Measurements from ENCODE around the gene DPYD. TPM values are rescaled to one million over a fixed set of nuclear protein-coding genes. Genes with fewer than 3 reads are reported as not detected.

The DPYD gene
- total and polyA plus RNA-seq, 10 of the 15 experiments (the other 5 are each of a cell fraction or from before 2014, with no cell fraction given), result 5.7 to 23.8 (median 10.2) TPM

DNA sequence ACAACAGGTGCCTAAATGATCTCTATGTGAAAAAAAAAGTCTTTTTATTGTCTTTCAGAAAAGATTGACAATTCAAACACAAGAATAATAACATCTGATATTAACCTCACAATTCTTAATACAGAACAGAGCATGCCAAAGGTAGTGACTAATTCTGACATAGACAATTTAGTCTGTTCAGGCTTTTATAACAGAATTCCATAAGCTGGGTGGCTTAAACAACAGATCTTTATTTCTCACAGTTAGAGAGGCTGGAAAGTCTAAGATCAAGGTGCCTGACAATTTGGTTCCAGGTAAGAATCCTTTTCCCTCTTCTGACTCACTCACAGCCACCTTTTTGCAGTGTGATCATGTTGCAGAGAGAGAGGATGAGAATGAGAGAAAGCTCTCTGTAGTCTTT is 27.0 kb downstream of the DPYD start:
- ChIA-PET POLR2A (interaction anchor here (1.2 kb wide), 1 partner anchor 8 kb away, joined by 3 read pairs; no protein-coding TSS in a partner anchor), CTCF (interaction anchor here (1.3 kb wide), 1 partner anchor 34 kb away, joined by 3 read pairs; no protein-coding TSS in a partner anchor), RAD21 (ENCODE audit: unreplicated experiment) (interaction anchor here (1.1 to 1.2 kb wide), 2 partner anchors 11 to 26 kb away, joined by 3 read pairs; no protein-coding TSS in a partner anchor), SMC1A (ENCODE audit: uncharacterized antibody, unreplicated experiment) (interaction anchor here (0.6 to 3.3 kb wide), 6 partner anchors 8 to 137 kb away, joined by 3 to 17 read pairs (median 4); no protein-coding TSS in a partner anchor)
- no peak overlapping the region for H3K4me3 ChIP-seq
- intact Hi-C loops (cut with micrococcal nuclease; ENCODE audit: unreplicated experiment), result no loop called here
- no peak overlapping the region for H3K27ac ChIP-seq (ENCODE audit: control insufficient read depth, insufficient read depth)
- no peaks in the 10 kb centered on the region for H3K27me3 ChIP-seq (replicated peaks in 1 of 2; ENCODE audit: control insufficient read depth in 2 of 2, insufficient read depth in 2 of 2, low read length in 1 of 2)
- no peak for ATAC-seq
- no peak overlapping the region for H3K4me2 ChIP-seq (ENCODE audit: control insufficient read depth, insufficient read depth)
- TF ChIP-seq BCL11A (IDR thresholded peaks at IDR 0.05; ENCODE audit: low read depth, low read length), result no peak
- TF ChIP-seq ATF2 (IDR thresholded peaks at IDR 0.05; ENCODE audit: low read length), result no peak
- H3K4me1 ChIP-seq (ENCODE audit: control insufficient read depth, insufficient read depth, low read length), result no peaks in the 10 kb centered on the region
- no peaks in the 10 kb centered on the region; the same call in 2 of the 3 replicates for H3K9me3 ChIP-seq (replicated peaks; ENCODE audit: control insufficient read depth, insufficient read depth, low read length)
- H4K20me1 ChIP-seq (ENCODE audit: control insufficient read depth, insufficient read depth), result no peaks in the 10 kb centered on the region
- no peak for DNase-seq (ENCODE audit: low read depth, low spot score)
- no peak overlapping the region for H3K9ac ChIP-seq (ENCODE audit: control insufficient read depth, insufficient read depth, low read length)
- no peak for FAIRE-seq
- no peaks in the 10 kb centered on the region for H3K79me2 ChIP-seq (ENCODE audit: control insufficient read depth, insufficient read depth, low read length)
- no peak overlapping the region for H2AFZ ChIP-seq (ENCODE audit: control insufficient read depth, low read depth, low read length)
- in situ Hi-C loops (cut with MboI), result no loop called here
- no peaks in the 10 kb centered on the region for H3K36me3 ChIP-seq (ENCODE audit: control insufficient read depth in 2 of 2, insufficient read depth in 2 of 2, low read length in 1 of 2)
- no TSS peak for BruUV-seq (replicated peaks)

DNA sequence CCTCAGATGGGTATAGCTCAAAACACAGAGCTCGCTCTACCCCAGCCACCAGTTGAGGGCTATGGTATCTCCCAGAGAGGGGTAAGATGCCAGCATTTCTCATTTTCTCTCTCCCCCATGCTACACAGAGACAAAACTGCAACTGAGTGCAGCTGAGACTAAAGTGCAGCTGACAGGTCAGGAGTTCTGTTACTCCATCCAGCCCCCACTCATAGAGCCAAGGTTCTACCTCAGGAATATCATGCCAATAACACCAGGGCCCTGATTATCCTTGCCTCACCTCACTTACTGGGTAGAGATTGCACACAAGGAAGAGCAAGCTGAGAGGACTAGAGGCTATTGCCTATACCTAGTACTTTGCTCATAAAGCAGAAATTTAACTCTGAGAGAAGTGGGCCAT is 34.6 kb downstream of the DPYD start:
- intact Hi-C loops (cut with micrococcal nuclease; ENCODE audit: unreplicated experiment), result no loop called here
- Histone ChIP-seq H3K27ac (ENCODE audit: control insufficient read depth, insufficient read depth) (no peak overlapping the region), H3K9ac (ENCODE audit: control insufficient read depth, insufficient read depth, low read length) (no peak overlapping the region), H3K27me3 (replicated peaks in 1 of 2; ENCODE audit: control insufficient read depth in 2 of 2, insufficient read depth in 2 of 2, low read length in 1 of 2) (no peaks in the 10 kb centered on the region), H3K36me3 (ENCODE audit: control insufficient read depth in 2 of 2, insufficient read depth in 2 of 2, low read length in 1 of 2) (peaks cover 0 to 2% of the 10 kb centered on the region in 2 experiments; a peak in 1 of 4 replicates), H3K79me2 (ENCODE audit: control insufficient read depth, insufficient read depth, low read length) (no peaks in the 10 kb centered on the region), H3K4me3 (no peak overlapping the region), H3K9me3 (replicated peaks; ENCODE audit: control insufficient read depth, insufficient read depth, low read length) (no peaks in the 10 kb centered on the region; the same call in 2 of the 3 replicates), H3K4me2 (ENCODE audit: control insufficient read depth, insufficient read depth) (no peak overlapping the region), H3K4me1 (ENCODE audit: control insufficient read depth, insufficient read depth, low read length) (no peaks in the 10 kb centered on the region), H4K20me1 (ENCODE audit: control insufficient read depth, insufficient read depth) (no peaks in the 10 kb centered on the region), H2AFZ (ENCODE audit: control insufficient read depth, low read depth, low read length) (no peak overlapping the region)
- ChIA-PET POLR2A (no interaction called here), CTCF (interaction anchor here (1.2 to 1.4 kb wide), 2 partner anchors 10 to 19 kb away, joined by 3 to 4 read pairs; no protein-coding TSS in a partner anchor), RAD21 (ENCODE audit: unreplicated experiment) (interaction anchor here (1.1 to 1.9 kb wide), 2 partner anchors 10 to 32 kb away, joined by 3 to 6 read pairs; no protein-coding TSS in a partner anchor), SMC1A (ENCODE audit: uncharacterized antibody, unreplicated experiment) (interaction anchor here (0.6 to 2.3 kb wide), 8 partner anchors 9 to 134 kb away, joined by 3 to 16 read pairs (median 4); no protein-coding TSS in a partner anchor)
- in situ Hi-C loops (cut with MboI), result no loop called here
- FAIRE-seq (no peak), DNase-seq (ENCODE audit: low read depth, low spot score) (no peak), ATAC-seq (no peak)
- 16% methylated on average over 1 of the region's 1 CpG for whole genome bisulfite sequencing (ENCODE audit: insufficient coverage, insufficient replicate concordance, low lambda C conversion rate, missing lambda C conversion rate)
- TF ChIP-seq ATF7 (IDR thresholded peaks at IDR 0.05; ENCODE audit: low read depth), result no peak
- TF ChIP-seq ZNF24 (IDR thresholded peaks at IDR 0.05), result no peak
- BruUV-seq (replicated peaks), result no TSS peak

Data from GM12878 (cell line).